ENCODE data around the gene NHS. TPM values are rescaled to one million over a fixed set of nuclear protein-coding genes. Genes with fewer than 3 reads are reported as not detected.
"Not testable (repeated sequence)": the region's sequence is repeated elsewhere in the genome, so short reads cannot be mapped to it uniquely, and the experiment has no call there.

NHS gene
- total RNA-seq, 1 donor from 2014 or later = 5.6 TPM

DNA sequence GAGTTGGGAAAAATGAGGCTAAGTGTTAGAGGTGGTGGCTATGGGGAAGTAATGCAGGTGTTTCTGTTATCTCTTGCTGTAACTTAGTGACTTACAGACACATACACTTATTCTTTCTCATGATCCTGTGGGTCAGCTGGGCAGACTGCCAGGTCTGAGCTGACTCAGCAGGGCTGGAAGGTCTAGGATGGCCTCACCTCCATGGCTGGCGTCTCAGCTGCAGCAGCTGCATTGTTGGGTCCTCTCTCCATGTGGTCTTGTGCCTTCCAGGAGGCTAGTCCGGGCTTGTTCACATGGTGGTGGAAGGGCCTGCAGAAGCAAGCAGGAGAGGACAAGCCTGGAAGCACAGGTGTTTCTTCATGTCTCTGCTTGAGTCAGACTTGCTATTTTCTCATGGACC, 172.7 kb downstream of the NHS start:
- peak; percentile 76 for DNase-seq (ENCODE audit: low spot score)

DNA sequence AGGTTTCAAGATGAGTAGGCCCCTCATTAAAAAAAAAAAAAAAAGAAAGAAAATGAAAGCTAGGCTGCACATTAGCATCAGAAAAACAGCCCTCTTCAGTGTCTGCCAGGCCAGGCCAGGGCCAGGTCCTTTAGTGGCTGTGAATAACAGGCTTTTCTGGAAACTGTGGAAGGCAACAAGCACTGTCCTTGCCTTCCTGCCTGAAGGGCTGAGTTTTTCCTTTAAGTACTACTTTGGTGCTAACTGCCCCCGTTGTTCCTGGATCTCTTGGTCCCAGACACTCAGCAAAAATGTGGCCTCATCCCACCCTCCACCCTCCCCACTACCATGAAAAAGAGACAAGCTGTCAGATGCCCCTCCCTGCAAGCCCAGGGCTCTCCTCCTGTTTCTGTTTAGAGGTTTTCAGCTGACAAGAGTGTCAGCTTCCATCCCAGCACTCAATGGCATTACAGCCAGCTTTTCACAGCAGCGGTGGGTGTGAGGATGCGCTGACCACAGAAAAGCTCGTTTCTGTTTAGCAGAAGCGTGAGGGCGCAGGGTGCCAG, 174.2 kb downstream of the NHS start:
- DNase-seq (ENCODE audit: low spot score) = no peak

DNA sequence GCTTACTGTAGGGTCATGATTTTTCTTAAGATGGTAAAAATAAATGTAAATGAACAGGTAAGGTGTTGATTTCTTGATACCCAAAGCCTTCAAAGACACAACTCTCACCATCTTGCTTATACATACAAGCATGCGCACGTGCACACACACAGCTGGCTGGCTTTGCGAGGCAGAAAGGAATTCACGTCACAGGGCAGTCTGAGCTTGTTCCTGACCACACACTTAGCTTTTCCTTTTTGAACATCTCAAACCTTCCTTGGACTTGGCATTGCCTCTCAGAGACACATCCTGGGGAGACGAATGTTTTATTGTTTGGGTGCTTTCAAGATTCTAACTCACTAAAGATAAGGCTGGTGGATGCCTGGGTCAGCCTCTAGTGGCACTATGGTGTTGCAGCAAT, 175.0 kb downstream of the NHS start:
- no peak for DNase-seq (ENCODE audit: low spot score)

DNA sequence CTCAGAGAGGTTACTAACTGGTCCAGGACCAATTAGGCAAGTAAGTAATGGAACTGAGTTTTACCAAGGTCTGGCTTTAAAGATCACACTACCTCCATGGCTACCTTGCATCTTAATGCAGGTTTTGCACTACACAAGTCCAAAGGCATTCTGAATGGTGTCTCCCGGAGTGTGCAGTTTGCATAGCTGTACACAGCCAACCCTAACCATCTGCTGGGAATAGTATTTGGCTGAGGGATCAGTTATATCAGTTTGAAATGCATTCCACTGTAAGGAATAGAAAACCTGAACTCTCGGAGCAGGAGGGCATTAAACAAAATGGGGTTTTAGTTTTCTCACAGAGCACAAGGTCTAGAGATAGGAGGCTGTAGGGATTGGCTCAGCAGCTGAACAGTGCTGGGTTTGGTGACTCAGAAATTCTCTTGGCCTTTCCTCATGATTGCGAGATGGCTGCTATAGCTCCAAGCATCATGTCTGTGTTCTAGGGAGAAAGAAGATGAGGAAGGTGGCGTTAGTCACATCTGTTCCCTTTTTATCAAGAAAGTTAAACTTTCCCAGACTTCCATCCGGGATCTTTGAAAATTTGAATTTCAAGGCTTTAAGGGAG, 177.1 kb downstream of the NHS start:
- no peak for DNase-seq (ENCODE audit: low spot score)

DNA sequence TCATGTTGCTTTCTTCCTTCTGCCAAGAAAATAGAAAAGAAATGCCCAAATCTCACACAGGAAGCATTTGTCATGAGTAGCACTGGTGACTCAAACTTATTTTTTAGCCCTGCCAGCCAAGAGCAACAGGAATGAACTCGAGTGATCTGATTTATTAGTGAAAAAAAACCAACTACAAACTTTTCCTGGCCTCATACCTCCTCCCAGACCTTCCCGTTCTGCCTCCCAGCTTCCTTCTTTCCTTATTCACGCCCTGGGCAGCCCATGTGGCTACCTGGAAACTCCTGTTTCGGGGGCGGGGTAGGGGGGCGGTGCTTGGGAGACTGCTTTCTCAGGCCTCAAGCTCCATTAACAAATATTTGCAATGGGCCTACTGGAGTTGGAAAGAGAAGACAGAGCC, 178.5 kb downstream of the NHS start:
- DNase-seq (ENCODE audit: low spot score) = no peak

DNA sequence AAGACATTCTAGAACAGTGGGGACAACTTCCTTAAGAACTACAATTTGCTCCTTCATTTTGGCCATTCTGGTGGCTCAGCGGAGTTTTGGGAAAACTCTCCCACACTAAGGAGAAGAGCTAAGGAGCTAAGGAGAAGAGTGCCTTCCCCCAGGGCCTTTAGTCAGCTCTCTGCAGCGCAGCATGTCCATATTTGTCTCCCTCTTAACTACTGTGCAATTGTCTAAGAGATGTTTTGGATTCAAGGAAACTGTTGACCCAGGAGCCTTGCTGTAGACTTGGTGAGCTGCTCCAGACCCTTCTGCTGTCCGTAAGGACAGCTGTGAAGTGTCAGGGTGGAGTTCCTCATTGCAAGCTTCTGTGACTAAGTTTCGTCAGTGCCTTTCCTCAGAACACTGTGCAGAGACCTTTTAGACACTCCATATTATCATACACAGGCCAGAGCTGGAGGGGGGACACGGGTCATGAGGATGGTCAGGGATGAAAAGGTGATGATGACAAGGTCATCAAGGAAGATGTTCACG, 179.0 kb downstream of the NHS start:
- peak; percentile 37 for DNase-seq (ENCODE audit: low spot score)

DNA sequence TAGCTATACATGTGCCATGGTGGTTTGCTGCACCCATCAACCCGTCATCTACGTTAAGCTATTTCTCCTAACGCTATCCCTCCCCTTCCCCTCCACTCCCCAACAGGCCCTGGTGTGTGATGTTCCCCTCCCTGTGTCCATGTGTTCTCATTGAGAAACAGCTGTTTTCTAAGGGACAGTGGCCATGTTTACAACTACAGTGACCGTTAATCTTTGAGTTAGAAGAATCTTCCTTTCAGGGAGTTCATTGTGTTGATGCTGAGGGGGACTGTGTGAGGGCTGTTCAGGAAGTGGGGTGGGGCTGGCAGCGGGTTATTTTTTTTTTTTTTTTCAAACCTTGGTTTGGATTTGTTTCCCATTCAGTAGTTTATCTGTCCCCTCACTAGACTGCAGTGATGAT, 179.9 kb downstream of the NHS start:
- DNase-seq (ENCODE audit: low spot score) = no peak

DNA sequence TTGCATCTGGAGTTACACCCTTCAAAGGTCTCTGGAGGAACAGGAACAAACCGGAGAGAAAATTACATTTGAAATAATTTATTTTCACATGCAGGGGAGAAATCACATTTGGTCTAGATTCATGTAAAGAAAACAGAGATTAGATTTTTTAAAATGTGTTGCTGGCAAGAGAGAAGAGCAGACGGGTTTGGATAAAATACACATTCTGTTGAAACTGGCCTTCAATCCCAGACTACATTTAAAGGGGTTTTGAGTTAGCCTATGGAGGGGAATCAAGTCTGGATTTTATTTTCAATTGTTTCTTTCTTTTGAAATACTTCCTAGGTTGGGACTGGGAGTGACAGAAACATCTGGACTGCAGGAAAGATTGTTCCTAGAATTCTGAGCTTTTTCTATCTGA, 180.8 kb downstream of the NHS start:
- no peak for DNase-seq (ENCODE audit: low spot score)

DNA sequence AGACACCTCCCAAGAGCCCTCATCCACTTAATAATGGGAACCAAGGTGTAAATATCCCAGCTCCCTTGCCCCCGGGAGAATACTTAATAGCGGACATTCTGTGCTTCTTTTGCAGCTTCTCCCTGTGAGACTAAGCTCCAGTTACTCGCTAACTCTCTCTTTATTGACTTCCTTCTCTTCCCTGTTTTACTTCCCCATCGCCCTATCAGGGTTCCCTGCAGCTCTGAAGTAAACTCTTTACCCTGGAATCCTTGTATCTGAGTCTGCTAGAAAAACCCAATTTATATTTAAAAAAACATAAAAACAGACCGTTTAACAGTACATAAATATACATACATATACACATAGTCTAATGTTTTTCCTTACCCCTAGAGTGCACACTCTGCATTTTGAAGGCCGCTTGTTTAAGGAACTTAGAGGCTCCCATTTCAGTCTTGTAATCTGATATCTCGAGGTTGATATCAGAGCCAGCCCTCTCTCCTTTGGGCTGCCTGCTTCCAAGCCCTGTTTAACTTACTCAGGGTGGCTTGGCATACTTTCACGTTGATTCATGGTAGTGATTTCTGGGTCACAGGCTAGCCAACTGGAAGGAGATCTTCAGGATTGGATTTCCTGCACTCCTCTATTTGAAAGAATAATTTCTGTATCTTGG, 184.9 kb downstream of the NHS start:
- DNase-seq (ENCODE audit: low spot score) = peak; percentile 33

DNA sequence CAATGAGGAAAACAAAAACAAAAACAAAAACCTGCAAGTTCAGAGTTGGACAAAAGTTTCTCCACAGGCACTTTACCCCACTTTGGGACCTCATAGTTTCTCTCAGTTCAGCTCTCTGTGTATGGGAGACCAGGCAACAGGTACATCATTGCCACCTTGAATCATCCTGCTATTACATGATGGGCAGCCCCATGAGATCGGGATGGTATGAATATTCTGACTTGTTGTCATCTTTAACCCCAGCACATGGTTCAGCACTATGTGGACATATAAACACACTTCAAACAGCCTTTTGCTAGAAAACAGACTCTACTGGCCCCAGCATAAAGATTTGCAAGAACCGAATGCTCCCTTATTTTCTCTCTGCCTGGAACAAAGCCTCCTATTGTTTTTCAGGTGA, 185.4 kb downstream of the NHS start:
- DNase-seq (ENCODE audit: low spot score) = no peak

DNA sequence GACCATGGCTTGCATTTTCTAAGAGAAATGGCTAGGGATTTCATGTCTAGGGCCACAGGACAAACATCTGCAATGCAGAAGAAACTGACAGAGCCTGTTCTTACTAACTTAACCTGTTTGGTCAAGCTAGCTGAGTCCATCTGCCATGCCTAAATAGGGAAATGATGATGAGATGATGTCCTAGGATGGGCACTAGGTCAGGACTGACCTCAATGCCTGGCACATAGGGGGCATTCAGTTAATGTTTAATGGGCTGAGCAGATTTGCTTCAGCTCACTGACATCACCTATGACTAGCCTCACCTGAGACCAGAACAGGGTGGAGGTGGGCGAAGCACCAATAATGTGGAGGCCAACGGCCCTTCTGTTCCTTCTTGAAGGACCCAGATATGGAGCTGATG, 188.1 kb downstream of the NHS start:
- no peak for DNase-seq (ENCODE audit: low spot score)

DNA sequence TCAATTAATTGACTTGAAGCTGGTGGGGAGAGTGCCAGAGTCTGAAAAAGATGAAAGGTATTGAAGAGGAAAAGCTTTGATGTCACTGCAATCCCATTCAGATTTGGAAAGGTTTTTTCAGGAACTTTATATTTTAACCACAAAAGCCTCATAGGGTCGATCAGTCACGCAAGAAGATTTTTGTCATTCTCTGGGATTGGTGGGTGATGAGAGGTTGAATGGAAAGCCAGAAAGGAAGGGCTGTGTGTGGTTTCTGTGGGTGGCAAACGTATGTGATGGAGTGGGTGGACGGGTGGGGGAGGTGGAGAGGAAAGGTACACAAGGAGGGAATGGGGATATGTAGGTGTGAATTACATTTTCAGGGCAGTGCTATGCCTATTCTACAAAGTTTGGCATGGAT, 188.5 kb downstream of the NHS start:
- DNase-seq (ENCODE audit: low spot score) = no peak

DNA sequence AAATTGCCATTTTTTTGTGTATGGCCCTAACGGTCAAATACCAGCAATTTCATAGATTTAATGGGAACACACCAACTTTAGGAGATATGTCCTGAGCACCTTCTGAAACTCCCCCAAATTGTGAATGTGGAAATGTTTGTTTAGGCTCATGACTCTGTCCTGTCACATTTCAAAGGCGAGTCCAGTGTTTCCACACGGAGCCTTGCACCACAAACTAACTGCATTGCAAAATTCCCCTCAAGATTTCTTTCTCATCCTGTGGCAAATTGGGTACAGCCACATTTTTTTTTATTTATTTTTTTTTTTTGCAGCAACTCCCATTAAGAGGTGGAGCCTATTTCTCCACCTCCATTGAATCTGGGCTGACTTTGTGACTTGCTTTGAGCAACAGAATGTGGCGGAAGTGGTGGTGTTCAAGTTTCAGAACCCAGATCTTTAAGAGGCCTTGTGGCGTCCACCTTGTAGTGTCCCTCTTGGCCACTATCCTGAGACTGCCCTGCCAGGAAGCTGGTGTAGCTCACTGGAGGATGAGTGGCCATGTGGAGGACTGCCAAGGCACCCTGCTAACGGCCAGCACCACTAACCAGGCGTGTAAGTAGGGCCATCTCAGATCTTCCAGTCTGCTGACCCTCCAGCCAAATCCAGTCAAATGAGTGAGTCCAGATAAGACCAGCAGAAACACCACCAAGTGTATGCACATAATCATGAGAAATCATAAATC, 189.8 kb downstream of the NHS start:
- DNase-seq (ENCODE audit: low spot score) = no peak

DNA sequence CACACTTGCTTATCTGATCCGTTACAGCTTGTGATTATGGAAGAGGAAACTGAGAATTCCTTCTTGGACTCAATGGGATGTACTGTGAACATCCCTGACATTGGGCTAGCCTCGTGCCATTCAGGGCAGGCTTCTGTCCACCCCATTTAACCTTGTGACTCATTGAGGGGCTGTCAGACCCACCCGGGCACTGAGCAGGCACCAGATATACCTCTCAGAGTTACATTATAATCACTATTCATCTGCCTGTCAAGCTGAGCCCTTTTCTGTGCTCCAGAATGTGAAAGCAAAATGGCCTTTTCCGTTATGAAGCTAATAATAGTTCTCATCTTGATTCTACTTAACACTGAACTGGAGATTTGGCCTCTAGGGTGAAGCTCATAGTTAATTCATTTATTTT, 191.7 kb downstream of the NHS start:
- DNase-seq (ENCODE audit: low spot score) = no peak

DNA sequence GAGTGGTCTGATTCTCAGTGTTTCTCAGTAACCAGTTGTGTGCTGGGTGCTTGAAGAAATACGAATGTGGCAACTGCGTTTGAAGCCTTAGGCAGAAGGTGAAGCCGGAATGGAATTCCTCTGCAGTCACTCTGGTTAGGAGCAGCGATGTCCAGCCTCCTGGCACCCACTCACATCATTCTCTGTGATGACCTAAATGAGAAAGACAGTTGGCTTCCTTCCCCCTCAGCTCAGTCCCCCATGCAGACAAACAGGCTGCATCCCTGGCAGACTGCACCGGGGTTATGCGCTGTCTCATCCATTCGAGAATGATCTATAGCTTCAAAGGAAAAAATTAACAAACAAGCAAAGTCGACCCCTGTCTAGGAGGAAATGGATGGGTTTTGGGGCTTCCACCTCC, 192.2 kb downstream of the NHS start:
- DNase-seq (ENCODE audit: low spot score) = no peak

DNA sequence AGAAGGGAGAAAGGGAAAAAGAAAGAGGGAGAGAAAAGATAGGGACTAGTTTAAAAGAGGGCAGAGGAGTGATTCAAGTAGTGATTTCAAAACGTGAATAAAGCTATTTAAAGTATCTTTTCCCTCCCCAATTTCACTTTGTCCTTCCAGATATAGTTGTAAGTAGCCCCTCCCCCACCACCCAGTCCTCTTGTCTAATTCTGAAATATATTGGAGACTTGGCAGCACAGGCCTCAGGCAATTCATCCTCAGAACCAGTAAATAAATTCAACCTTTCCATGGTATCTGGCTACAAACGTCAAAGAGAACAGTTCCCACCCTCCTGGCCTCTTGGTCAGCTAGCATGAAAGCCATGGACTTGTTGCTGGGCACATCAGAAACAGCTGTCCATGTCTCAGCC, 192.8 kb downstream of the NHS start:
- no peak for DNase-seq (ENCODE audit: low spot score)

DNA sequence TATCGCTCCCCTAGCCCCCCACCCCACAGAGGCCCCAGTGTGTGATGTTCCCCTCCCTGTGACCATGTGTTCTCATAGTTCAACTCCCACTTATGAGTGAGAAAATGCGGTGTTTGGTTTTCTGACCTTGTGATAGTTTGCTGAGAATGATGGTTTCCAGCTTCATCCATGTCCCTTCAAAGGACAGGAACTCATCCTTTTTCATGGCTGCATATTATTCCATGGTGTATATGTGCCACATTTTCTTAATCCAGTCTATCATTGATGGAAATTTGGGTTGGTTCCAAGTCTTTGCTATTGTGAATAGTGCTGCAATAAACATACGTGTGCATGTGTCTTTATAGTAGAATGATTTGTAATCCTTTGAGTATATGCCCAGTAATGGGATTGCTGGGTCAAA, 193.8 kb downstream of the NHS start:
- not testable (repeated sequence) for DNase-seq (ENCODE audit: low spot score)

DNA sequence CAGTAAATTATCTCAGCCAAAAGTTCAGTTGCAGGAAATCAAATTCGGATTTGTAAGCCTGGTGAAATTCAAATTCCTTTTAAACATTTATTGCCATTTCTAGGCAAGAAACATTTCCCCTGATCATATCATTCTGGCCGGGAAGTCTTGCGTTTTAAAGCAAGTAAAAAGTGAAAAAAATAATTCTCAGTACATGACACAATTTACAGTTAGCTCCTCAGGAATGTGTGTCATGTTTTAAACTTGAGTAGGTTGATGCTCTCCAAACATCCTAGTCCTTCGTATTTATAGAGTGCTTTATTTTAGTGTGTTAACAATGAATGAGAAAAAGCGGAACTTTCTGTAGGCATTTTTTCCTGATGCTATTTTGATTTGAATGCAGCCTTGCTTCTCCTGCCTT, 204.0 kb downstream of the NHS start:
- DNase-seq (ENCODE audit: low spot score) = no peak

DNA sequence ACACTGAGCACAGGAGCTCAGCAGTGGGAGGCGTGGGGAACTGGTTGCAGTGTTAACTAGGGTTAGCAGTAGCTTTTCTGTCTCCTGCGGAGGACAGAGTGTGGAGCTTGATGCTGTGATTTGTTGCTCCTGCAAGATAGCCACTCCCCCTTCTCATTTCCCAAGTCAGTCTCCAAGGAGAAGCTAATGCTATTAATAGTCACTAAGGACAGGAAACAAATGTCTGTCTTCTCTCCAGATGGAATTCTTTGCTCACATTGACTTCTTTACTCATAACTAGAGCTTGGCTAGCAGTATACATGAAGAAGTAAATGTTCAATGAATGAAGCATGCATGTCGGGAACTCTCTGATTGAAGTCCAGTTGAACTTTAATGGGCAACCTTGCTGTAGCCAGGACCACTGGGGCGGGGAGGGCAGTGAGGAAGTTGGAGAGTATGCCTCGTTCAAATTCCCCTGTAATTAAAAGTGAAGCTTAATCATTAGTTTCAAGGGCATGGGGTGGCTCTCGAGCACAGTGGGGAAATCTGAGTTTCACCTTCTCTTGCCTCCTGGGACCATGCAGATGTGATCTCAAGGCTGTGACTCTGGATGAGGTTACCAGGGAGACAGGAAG, 205.6 kb downstream of the NHS start:
- DNase-seq (ENCODE audit: low spot score) = no peak

DNA sequence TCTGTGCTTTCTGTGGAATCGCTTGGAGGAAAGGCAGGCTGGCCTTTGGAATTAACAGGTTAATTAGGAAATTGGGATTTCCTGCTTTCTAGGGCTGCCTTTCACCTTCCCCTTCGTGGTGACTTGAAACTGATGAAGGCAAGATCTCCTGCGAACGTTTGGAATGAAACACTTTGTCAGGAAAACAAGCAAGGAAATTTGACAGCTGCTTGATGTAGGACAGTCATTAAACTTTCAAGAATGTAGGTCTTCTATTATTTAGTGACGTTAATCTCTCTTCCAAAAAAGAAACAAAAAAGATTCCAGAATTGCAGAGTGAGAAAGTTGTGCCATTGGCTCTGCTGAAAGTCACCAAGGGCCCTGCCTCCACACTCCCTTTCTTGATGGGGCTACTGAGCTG, 206.6 kb downstream of the NHS start:
- no peak for DNase-seq (ENCODE audit: low spot score)

DNA sequence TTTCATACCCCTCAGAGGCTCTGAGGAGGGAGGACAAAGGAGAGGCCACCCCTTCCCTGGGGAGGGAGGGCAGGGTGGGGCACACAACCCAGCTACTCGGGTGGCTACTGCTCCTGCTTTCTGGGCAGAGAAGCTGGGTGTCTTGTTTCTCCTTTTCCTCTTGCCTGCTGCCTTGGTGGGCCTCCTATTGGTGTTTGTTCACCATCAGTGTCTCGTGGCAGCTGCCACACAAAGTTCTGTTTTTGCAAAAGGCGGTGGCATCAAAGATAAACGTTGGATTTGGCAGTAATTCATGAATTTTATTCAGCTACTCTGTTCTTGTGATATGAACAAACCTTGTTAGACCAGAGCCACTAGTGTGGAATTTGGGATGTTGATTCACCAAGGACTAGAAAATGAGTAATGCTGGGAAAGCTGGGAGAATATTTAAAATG, 209.3 kb downstream of the NHS start:
- no peak for DNase-seq (ENCODE audit: low spot score)

DNA sequence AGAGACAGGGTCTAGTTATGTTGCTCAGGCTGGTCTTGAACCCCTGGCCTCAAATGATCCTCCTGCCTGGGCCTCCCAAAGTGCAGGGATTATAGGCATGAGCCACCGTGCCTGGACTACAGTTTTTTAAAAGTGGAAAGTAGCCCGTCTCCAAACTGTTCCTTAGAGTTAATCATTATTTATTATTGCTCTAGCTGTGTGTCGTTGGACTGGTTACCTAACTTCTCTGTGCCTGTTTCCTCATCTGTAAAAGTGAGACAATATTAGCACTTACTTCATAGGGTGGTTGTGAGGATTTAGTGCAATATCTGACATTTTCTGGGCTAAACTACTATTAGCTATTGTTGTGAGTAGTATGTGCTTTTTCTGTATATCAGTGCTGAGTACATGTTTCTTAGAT, 210.0 kb downstream of the NHS start:
- DNase-seq (ENCODE audit: low spot score) = no peak
